ENCODE results near the gene ABCA10. TPM values are rescaled to one million over a fixed set of nuclear protein-coding genes. Genes with fewer than 3 reads are reported as not detected.

The ABCA10 gene
- total and polyA plus RNA-seq, 2 of the 13 experiments (the other 11 are each of a cell fraction or from before 2014, with no cell fraction given), result 0.02 to 0.08 TPM

DNA sequence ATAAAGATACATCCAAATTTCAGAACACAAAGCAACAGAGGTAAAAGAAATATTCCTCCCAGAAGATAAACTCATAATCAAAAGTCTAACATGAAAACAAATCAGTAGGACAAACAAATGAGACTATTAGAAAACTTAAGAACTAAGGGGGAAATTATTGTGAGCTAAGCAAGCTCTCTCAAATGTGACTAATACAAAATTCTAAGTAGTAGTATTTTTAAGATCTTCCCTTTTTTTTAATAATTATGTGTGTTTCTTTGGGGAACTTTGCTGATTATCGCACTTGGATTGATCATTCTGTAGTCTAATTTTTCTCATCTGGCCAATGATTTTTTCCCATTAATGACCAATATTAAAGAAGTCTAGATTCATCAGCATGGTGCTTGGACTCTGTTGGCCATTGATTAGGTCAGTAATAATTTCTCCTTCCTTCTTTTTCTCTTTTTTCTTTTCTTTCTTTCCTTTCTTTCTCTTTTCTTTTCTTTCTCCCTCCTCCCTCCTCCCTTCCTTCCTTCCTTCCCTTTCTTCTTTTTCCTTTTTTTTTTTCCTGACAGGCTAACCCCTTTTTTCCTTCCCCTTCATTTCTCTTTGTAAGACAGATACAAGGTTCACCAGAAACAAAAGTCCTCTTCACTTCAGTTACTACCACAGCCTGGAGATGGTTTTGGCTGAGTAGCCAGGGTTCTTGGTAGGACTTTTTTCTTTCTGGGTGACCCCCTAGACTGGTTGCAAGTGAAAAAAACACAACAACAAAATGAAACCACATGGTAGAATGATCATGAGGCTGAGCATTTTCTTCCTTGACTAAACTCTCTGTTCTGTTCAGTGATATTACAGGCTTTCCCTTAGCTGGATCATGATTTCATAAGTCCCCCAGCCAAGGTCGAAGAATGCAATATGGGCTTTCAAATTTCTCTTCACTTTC is 84.0 kb downstream of the ABCA10 start:
- ChIA-PET POLR2A (no interaction called here), CTCF (ENCODE audit: low intra/inter-chr PET ratio, low total read pairs) (no interaction called here)
- ATAC-seq (no peak), FAIRE-seq (no peak), DNase-seq (ENCODE audit: low spot score) (no peak)
- in situ Hi-C loops (cut with HindIII; ENCODE audit: extremely low pct_ligation_motif_present, low pct_unique_long_range_greater_than_20kb) (no loop called here), intact Hi-C loops (cut with micrococcal nuclease; ENCODE audit: unreplicated experiment) (no loop called here)
- H3K79me2 ChIP-seq (ENCODE audit: insufficient read depth, low read length), result no peaks in the 10 kb centered on the region
- H3K9ac ChIP-seq (ENCODE audit: insufficient read depth, low read depth, low read length), result no peak overlapping the region
- H4K20me1 ChIP-seq (ENCODE audit: insufficient read depth, low read length), result no peaks in the 10 kb centered on the region
- H3K27me3 ChIP-seq (ENCODE audit: control insufficient read depth in 1 of 2, insufficient read depth in 2 of 2, low read length in 2 of 2), result no peaks in the 10 kb centered on the region
- H3K36me3 ChIP-seq (replicated peaks in 1 of 2; ENCODE audit: control insufficient read depth in 1 of 2, insufficient read depth in 2 of 2, low read length in 2 of 2), result no peaks in the 10 kb centered on the region
- H2AFZ ChIP-seq (ENCODE audit: low read length), result no peak overlapping the region
- no peak overlapping the region for H3K27ac ChIP-seq (ENCODE audit: extremely low read length, insufficient read depth, low read length)
- peaks cover 14% of the 10 kb centered on the region for H3K4me1 ChIP-seq (ENCODE audit: insufficient read depth, low read length)
- TF ChIP-seq ZNF44 (CRISPR knock-in tag; IDR thresholded peaks at IDR 0.05) (no peak), GATAD1 (CRISPR knock-in tag; IDR thresholded peaks at IDR 0.05) (no peak), ZNF205 (CRISPR knock-in tag; IDR thresholded peaks at IDR 0.05) (no peak), ELF4 (CRISPR knock-in tag; IDR thresholded peaks at IDR 0.05; ENCODE audit: borderline replicate concordance) (no peak), ZNF292 (CRISPR knock-in tag; IDR thresholded peaks at IDR 0.05; ENCODE audit: borderline replicate concordance, low read depth) (no peak), ZNF3 (CRISPR knock-in tag; IDR thresholded peaks at IDR 0.05) (no peak), HNRNPL (IDR thresholded peaks at IDR 0.05; ENCODE audit: low read depth, low read length) (no peak), ZSCAN25 (CRISPR knock-in tag; IDR thresholded peaks at IDR 0.05) (no peak), PAWR (CRISPR knock-in tag; IDR thresholded peaks at IDR 0.05; ENCODE audit: borderline replicate concordance) (no peak), KLF16 (CRISPR knock-in tag; IDR thresholded peaks at IDR 0.05) (no peak)
- TF ChIP-seq, protein P1, sequence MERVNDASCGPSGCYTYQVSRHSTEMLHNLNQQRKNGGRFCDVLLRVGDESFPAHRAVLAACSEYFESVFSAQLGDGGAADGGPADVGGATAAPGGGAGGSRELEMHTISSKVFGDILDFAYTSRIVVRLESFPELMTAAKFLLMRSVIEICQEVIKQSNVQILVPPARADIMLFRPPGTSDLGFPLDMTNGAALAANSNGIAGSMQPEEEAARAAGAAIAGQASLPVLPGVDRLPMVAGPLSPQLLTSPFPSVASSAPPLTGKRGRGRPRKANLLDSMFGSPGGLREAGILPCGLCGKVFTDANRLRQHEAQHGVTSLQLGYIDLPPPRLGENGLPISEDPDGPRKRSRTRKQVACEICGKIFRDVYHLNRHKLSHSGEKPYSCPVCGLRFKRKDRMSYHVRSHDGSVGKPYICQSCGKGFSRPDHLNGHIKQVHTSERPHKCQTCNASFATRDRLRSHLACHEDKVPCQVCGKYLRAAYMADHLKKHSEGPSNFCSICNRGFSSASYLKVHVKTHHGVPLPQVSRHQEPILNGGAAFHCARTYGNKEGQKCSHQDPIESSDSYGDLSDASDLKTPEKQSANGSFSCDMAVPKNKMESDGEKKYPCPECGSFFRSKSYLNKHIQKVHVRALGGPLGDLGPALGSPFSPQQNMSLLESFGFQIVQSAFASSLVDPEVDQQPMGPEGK (CRISPR knock-in tag; IDR thresholded peaks at IDR 0.05), result no peak
- TF ChIP-seq, protein P2, sequence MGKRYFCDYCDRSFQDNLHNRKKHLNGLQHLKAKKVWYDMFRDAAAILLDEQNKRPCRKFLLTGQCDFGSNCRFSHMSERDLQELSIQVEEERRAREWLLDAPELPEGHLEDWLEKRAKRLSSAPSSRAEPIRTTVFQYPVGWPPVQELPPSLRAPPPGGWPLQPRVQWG (CRISPR knock-in tag; IDR thresholded peaks at IDR 0.05; ENCODE audit: borderline replicate concordance, low read depth), result no peak
- TF ChIP-seq, protein P3, sequence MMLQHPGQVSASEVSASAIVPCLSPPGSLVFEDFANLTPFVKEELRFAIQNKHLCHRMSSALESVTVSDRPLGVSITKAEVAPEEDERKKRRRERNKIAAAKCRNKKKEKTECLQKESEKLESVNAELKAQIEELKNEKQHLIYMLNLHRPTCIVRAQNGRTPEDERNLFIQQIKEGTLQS (CRISPR knock-in tag; IDR thresholded peaks at IDR 0.05), result no peak
- WGBS (ENCODE audit: low lambda C conversion rate), result 68% methylated on average over 2 of the region's 2 CpGs
- H3K4me2 ChIP-seq (ENCODE audit: low read depth, low read length), result no peak overlapping the region
- H3K9me3 ChIP-seq (ENCODE audit: low read length), result no peaks in the 10 kb centered on the region
- no peak overlapping the region for H3K4me3 ChIP-seq (replicated peaks in 1 of 3; ENCODE audit: insufficient read depth in 1 of 3, low read depth in 2 of 3, low read length in 3 of 3)
- BruUV-seq (replicated peaks), result no TSS peak
